Lung (tissue), 12 donors: ENCODE results near the gene GDI1. TPM values are rescaled to one million over a fixed set of nuclear protein-coding genes. Genes with fewer than 3 reads are reported as not detected.
"Not testable (repeated sequence)": the region's sequence is repeated elsewhere in the genome, so short reads cannot be mapped to it uniquely, and the experiment has no call there.

Experiments used
- ATAC-seq: fragments of 200-7000 bp; cut with Tn5 transposase; one replicate; pipeline ENCODE4 v1.9.1; 2020; ENCODE audit warnings: moderate number of reproducible peaks; ENCODE audit not compliant: insufficient read depth, low FRiP score
- DNase-seq, 3 donors: peaks; one replicate each; pipeline ENCODE4 v3.0.0-alpha.2; 2013 to 2017
- H3K27ac ChIP-seq, 2 donors: one replicate each; pipeline ENCODE4 v1.5.1; 2013; ENCODE audit warnings: mild to moderate bottlenecking in 2 of 2, moderate library complexity in 2 of 2, control low read depth in 1 of 2, inconsistent platforms in 1 of 2, low read depth in 1 of 2, low read length in 1 of 2
- H3K27me3 ChIP-seq, 3 donors: one replicate each; pipeline ENCODE4 v1.5.1; 2013; ENCODE audit warnings: low read length in 2 of 3; ENCODE audit not compliant: control insufficient read depth in 3 of 3, insufficient read depth in 3 of 3
- H3K36me3 ChIP-seq, 4 donors: one replicate each; pipeline ENCODE4 v1.5.1; 2013; ENCODE audit warnings: low read length in 4 of 4, mild to moderate bottlenecking in 1 of 4, moderate library complexity in 1 of 4; ENCODE audit not compliant: control insufficient read depth in 4 of 4, insufficient read depth in 4 of 4
- H3K4me1 ChIP-seq, 5 donors: one replicate each; pipeline ENCODE4 v1.5.1; 2013; ENCODE audit warnings: low read length in 5 of 5, mild to moderate bottlenecking in 2 of 5, moderate library complexity in 1 of 5; ENCODE audit not compliant: control insufficient read depth in 5 of 5, insufficient read depth in 5 of 5
- H3K4me3 ChIP-seq: one replicate; pipeline ENCODE4 v1.5.1; 2013; ENCODE audit warnings: mild to moderate bottlenecking, control low read depth, moderate library complexity
- H3K9ac ChIP-seq, 2 donors: one replicate each; pipeline ENCODE4 v1.5.1; 2013; ENCODE audit warnings: low read length in 2 of 2, control low read depth in 1 of 2; ENCODE audit not compliant: insufficient read depth in 1 of 2
- H3K9me3 ChIP-seq, 4 donors: one replicate each; pipeline ENCODE4 v1.5.1; 2013; ENCODE audit warnings: low read length in 3 of 4, mild to moderate bottlenecking in 1 of 4, moderate library complexity in 1 of 4; ENCODE audit not compliant: control insufficient read depth in 4 of 4, insufficient read depth in 3 of 4
- WGBS, 2 donors: extraction: QIAGEN DNeasy Blood & Tissue Kit; methylation state at CpG; one replicate each; pipeline ENCODE4 v1.1.7; 2013; 5-methylcytosine and 5-hydroxymethylcytosine counted together
- polyA plus RNA-seq, 2 donors: library from polyadenylated mRNA; stranded (reverse); fragments of 200-250 nt; gene quantifications; one replicate each; pipeline ENCODE4 v1.2.1, GENCODE V29; 2013
- total RNA-seq, 2 donors: library from RNA; depleted of rRNA in 1 of 2; stranded (reverse); fragments of >200 nt in 1 of 2; gene quantifications; one replicate each; pipeline ENCODE4 v1.2.1, GENCODE V29; 2014 to 2021
- TF ChIP-seq, protein P1 (sequence below): IDR thresholded peaks from 2 replicates; pipeline ENCODE4 v1.5.1; 2012; ENCODE audit warnings: mild to moderate bottlenecking; ENCODE audit errors: control extremely low read depth, extremely low read depth
- donor health status: control.
- donor health status: control.
- donor health status: Bipolar disorder and iron deficiency.
- donor health status: healthy.
- donor health status: DM: yes; HTN: yes; CAD: no.

The GDI1 gene
- total and polyA plus RNA-seq, 4 donors: 64.0 to 130 (median 116) TPM

DNA sequence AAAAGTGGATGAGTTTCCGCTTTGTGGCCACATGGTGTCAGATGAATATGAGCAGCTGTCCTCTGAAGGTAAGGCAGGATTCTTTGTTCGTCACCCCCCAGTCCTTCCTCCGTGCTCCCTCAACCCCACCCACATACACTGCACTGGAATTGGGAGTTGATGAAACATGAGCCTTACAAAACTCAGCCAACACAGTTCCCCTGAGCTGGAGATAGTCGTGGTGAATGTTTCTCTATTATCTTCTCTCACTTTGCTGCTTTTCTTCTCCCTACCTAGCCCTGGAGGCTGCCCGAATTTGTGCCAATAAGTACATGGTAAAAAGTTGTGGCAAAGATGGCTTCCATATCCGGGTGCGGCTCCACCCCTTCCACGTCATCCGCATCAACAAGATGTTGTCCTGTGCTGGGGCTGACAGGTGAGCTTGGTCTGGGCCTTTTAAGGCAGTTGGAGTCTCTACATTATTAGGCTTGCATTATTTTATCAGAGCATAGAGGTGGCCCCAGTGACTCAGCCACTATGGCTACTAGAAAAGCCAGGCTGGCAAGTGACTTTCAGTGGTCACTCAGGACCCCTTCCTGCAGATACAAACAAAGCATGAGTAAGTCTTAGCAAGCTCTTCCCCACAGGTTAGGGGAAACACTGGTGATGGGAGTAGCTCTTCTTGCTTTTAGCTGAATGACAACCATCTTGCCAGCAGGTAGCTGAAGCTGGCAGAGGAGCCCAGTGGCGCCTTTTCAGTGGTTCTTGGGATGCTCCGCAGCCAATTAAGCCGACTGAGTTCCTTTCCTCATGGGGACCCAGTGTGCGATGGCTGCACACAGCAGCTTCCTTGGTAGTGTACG lies 37.2 kb upstream of the GDI1 start:
- peak overlapping the region; percentile 70 for H3K4me3 ChIP-seq

GRCh38 chrX:154400369-154400817 lies 36.6 kb upstream of the GDI1 start:
- H3K9ac ChIP-seq, DNase-seq, H3K9me3 ChIP-seq, H3K27me3 ChIP-seq, H3K27ac ChIP-seq, ATAC-seq, H3K4me3 ChIP-seq: not testable (repeated sequence)
- 80 to 94% methylated on average over 5 to 6 of the region's 6 CpGs for WGBS, 2 donors
- Histone ChIP-seq H3K4me1 (peaks cover 0 to 16% (median 0%) of the 10 kb centered on the region in 5 donors), H3K36me3 (peaks cover 4 to 18% (median 13%) of the 10 kb centered on the region in 4 donors)

More for the DNA sequence above, 37.2 kb upstream of the GDI1 start:
- no peak for ATAC-seq
- H3K36me3 ChIP-seq: peaks cover 4 to 18% (median 13%) of the 10 kb centered on the region in 4 donors
- H3K9ac ChIP-seq: peak overlapping the region; percentile 94 to 98
- H3K27ac ChIP-seq: peak overlapping the region; percentile 41 to 62
- peaks cover 0 to 5% (median 2%) of the 10 kb centered on the region in 4 donors for H3K9me3 ChIP-seq
- WGBS, 2 donors: 41 to 60% methylated on average over 13 to 14 of the region's 14 CpGs
- peaks cover 0 to 16% (median 0%) of the 10 kb centered on the region in 5 donors for H3K4me1 ChIP-seq
- no peak for DNase-seq
- H3K27me3 ChIP-seq: no peaks in the 10 kb centered on the region
- TF ChIP-seq, protein P1, sequence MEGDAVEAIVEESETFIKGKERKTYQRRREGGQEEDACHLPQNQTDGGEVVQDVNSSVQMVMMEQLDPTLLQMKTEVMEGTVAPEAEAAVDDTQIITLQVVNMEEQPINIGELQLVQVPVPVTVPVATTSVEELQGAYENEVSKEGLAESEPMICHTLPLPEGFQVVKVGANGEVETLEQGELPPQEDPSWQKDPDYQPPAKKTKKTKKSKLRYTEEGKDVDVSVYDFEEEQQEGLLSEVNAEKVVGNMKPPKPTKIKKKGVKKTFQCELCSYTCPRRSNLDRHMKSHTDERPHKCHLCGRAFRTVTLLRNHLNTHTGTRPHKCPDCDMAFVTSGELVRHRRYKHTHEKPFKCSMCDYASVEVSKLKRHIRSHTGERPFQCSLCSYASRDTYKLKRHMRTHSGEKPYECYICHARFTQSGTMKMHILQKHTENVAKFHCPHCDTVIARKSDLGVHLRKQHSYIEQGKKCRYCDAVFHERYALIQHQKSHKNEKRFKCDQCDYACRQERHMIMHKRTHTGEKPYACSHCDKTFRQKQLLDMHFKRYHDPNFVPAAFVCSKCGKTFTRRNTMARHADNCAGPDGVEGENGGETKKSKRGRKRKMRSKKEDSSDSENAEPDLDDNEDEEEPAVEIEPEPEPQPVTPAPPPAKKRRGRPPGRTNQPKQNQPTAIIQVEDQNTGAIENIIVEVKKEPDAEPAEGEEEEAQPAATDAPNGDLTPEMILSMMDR: no peak

- 54 to 67% methylated on average over 6 of the region's 6 CpGs for WGBS, 2 donors
- Histone ChIP-seq H3K4me1 (peaks cover 0 to 16% (median 0%) of the 10 kb centered on the region in 5 donors), H3K9ac (no peak overlapping the region), H3K4me3 (no peak overlapping the region), H3K36me3 (peaks cover 4 to 18% (median 13%) of the 10 kb centered on the region in 4 donors), H3K9me3 (peaks cover 0 to 5% (median 2%) of the 10 kb centered on the region in 4 donors), H3K27me3 (no peaks in the 10 kb centered on the region), H3K27ac (no peak overlapping the region)
- ATAC-seq (no peak), DNase-seq (no peak)
- TF ChIP-seq, protein P1: no peak
Measured at GRCh38 chrX:154401045-154401799, 35.7 kb upstream of the GDI1 start.
